Spleen (tissue), 7 donors: ENCODE data around the gene TLE5.

Source experiments
- POLR2A ChIP-seq, 3 donors: fragments of 450-650 bp; IDR thresholded peaks; one replicate each; pipeline ENCODE4 v1.5.1; 2017; ENCODE audit warnings: antibody characterized with exemption in 3 of 3, mild to moderate bottlenecking in 1 of 3
- POLR2AphosphoS5 ChIP-seq, 3 donors: sonication (generic); formaldehyde crosslinking; IDR thresholded peaks; one replicate each; pipeline ENCODE4 v1.5.1; 2017; ENCODE audit warnings: antibody characterized with exemption in 3 of 3
- TF ChIP-seq, protein P1 (sequence below), 11 experiments: fragments of 200-600 bp in 7 of 11; fragments of 450-650 bp in 4 of 11; sonication (generic) in 4 of 11; IDR thresholded peaks in 8 of 11; conservative IDR thresholded peaks in 3 of 11; 1 replicate in 7 of 11; 2 replicates in 4 of 11; pipeline versions ENCODE4 v1.4.0 to v1.8.0; 2016 to 2021; ENCODE audit warnings: antibody characterized with exemption in 11 of 11, inconsistent platforms in 4 of 11, mild to moderate bottlenecking in 1 of 11
- donor health status: DM: no; HTN: no; CAD: no; lungs with moderate emphysema.
- donor health status: DM: no; HTN: no; CAD: no.
- donor health status: DM: no; HTN: no; CAD: no.

DNA sequence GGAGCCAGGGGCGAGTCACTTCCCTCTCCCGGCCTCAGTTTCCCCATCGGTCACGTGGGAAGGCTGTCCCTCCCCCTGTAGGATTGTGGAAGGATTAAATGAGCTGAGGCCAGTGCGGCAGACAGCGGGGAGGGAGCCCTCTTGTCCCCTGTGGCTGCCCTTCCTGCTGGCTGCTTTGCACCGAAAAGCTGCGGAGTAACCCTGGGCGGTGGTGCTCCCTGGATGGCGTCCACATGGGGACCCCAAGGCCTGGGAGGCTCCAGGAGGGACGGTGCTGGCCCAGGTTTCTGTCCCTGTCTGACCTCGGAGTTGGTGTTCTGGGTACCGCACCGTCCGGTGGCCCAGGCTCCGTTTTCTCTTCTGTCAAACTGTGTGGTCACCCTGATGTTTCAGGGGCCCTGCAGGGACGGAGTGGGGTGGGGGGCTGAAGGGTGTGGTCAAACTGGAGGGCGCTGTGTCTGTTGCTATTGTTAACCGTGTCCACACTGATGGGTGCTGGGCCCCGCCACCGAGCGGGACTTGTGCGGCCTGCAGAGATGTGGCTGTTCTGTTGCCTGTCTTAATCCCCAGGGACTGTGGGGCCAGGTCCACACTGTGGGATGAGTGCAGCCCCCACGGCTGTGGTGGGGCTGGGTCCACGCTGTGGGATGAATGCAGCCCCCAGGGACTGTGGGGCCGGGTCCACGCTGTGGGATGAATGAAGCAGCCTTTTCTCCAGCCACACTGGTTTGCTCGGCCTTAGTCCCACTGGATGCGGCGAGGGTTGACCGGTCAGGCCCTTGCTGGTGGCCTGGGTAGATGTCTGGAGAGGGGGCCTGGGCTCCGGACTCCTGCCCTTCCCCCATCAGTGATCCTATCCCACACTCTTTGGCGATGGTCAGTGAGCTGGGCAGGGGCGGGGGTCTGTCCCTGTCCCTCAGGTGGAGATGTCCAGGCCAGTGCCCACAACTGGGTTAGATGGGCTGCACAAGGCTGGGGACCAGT, 38.7 kb upstream of the TLE5 start:
- TF ChIP-seq POLR2AphosphoS5 (IDR thresholded peaks at IDR 0.05): no peak
- TF ChIP-seq, protein P1, sequence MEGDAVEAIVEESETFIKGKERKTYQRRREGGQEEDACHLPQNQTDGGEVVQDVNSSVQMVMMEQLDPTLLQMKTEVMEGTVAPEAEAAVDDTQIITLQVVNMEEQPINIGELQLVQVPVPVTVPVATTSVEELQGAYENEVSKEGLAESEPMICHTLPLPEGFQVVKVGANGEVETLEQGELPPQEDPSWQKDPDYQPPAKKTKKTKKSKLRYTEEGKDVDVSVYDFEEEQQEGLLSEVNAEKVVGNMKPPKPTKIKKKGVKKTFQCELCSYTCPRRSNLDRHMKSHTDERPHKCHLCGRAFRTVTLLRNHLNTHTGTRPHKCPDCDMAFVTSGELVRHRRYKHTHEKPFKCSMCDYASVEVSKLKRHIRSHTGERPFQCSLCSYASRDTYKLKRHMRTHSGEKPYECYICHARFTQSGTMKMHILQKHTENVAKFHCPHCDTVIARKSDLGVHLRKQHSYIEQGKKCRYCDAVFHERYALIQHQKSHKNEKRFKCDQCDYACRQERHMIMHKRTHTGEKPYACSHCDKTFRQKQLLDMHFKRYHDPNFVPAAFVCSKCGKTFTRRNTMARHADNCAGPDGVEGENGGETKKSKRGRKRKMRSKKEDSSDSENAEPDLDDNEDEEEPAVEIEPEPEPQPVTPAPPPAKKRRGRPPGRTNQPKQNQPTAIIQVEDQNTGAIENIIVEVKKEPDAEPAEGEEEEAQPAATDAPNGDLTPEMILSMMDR (IDR thresholded peaks at IDR 0.05 in 8 of 11, conservative IDR thresholded peaks at IDR 0.05 in 3 of 11): no peak
- TF ChIP-seq POLR2A (IDR thresholded peaks at IDR 0.05): no peak
